Epidermal melanocyte (primary cell): Measurements from ENCODE around the gene PNRC1.
A peak's percentile ranks its signal among the peaks of the same experiment; 100 is the strongest.
"Not testable (repeated sequence)": the region's sequence is repeated elsewhere in the genome, so short reads cannot be mapped to it uniquely, and the experiment has no call there.

Source experiments
- DNase-seq: peaks from one replicate; pipeline ENCODE4 v3.0.0; 2011; ENCODE audit warnings: low spot score; ENCODE audit not compliant: insufficient read length

PNRC1 gene

GRCh38 chr6:89058627-89059026, 21.9 kb upstream of the PNRC1 start:
- no peak for DNase-seq

- no peak for DNase-seq
Observed at GRCh38 chr6:89059227-89059626, 21.3 kb upstream of the PNRC1 start.

GRCh38 chr6:89063881-89064280, 16.7 kb upstream of the PNRC1 start:
- no peak for DNase-seq

- DNase-seq, result not testable (repeated sequence)
Observed at GRCh38 chr6:89064931-89065330, 15.6 kb upstream of the PNRC1 start.

GRCh38 chr6:89066121-89066520, 14.4 kb upstream of the PNRC1 start:
- DNase-seq, result not testable (repeated sequence)

- no peak for DNase-seq
Observed at GRCh38 chr6:89066940-89067646, 13.5 kb upstream of the PNRC1 start.

GRCh38 chr6:89067796-89068195, 12.8 kb upstream of the PNRC1 start:
- DNase-seq, result no peak

- DNase-seq, result no peak
Observed at GRCh38 chr6:89068695-89069094, 11.9 kb upstream of the PNRC1 start.

- no peak for DNase-seq
Observed at GRCh38 chr6:89069536-89070163, 10.9 kb upstream of the PNRC1 start.

- no peak for DNase-seq
Observed at GRCh38 chr6:89071036-89071435, 9.5 kb upstream of the PNRC1 start.

- DNase-seq, result no peak
Observed at GRCh38 chr6:89073014-89073620, 7.4 kb upstream of the PNRC1 start.

- DNase-seq, result no peak
Observed at GRCh38 chr6:89073840-89074239, 6.7 kb upstream of the PNRC1 start.

GRCh38 chr6:89079511-89080234, 878 bp upstream of the PNRC1 start:
- DNase-seq, result no peak

- no peak for DNase-seq
Observed at GRCh38 chr6:89081129-89081422, 525 bp downstream of the PNRC1 start.

GRCh38 chr6:89081423-89082322, 1.1 kb downstream of the PNRC1 start:
- peak; percentile 88 for DNase-seq

- no peak for DNase-seq
Observed at GRCh38 chr6:89082486-89082891, 1.9 kb downstream of the PNRC1 start.

- no peak for DNase-seq
Observed at GRCh38 chr6:89084542-89084941, 4.0 kb downstream of the PNRC1 start.

GRCh38 chr6:89084954-89085353, 4.4 kb downstream of the PNRC1 start:
- DNase-seq, result no peak

GRCh38 chr6:89085409-89086205, 5.1 kb downstream of the PNRC1 start:
- DNase-seq, result no peak

- DNase-seq, result no peak
Observed at GRCh38 chr6:89087881-89088280, 7.3 kb downstream of the PNRC1 start.
